SK-N-SH treated with all-trans-retinoic acid at 6 μM for 48 hours (cell line): ENCODE data around the gene AADACL4.

Experiments used
- ATAC-seq: fragments of 200-7000 bp; cut with Tn5 transposase; 3 replicates; pipeline ENCODE4 v1.9.1; 2020; ENCODE audit warnings: mild to moderate bottlenecking, moderate library complexity
- BACH2 ChIP-seq: fragments of 250-450 bp; sonication (Bioruptor Pico); IDR thresholded peaks from 2 replicates; pipeline ENCODE4 v1.9.0; 2021; ENCODE audit warnings: mild to moderate bottlenecking, borderline replicate concordance
- CSRNP3 ChIP-seq: fragments of 250-450 bp; sonication (Bioruptor Pico); IDR thresholded peaks from 2 replicates; pipeline ENCODE4 v1.5.1; 2021; ENCODE audit warnings: mild to moderate bottlenecking, moderate library complexity
- ISL1 ChIP-seq: fragments of 250-450 bp; sonication (Bioruptor Pico); IDR thresholded peaks from 2 replicates; pipeline ENCODE4 v2.1.2; 2022; ENCODE audit warnings: mild to moderate bottlenecking, moderate library complexity
- PATZ1 ChIP-seq: fragments of 250-450 bp; sonication (Bioruptor Pico); IDR thresholded peaks from 2 replicates; pipeline ENCODE4 v1.8.0; 2020; ENCODE audit warnings: mild to moderate bottlenecking, moderate library complexity, borderline replicate concordance
- POU6F1 ChIP-seq: fragments of 250-450 bp; sonication (Bioruptor Pico); IDR thresholded peaks from 2 replicates; pipeline ENCODE4 v1.8.0; 2021; ENCODE audit warnings: low read depth, mild to moderate bottlenecking, moderate library complexity, borderline replicate concordance
- PPARA ChIP-seq: fragments of 250-450 bp; sonication (Bioruptor Pico); IDR thresholded peaks from 2 replicates; pipeline ENCODE4 v1.5.0; 2020; ENCODE audit warnings: mild to moderate bottlenecking, borderline replicate concordance
- RARB ChIP-seq: fragments of 250-450 bp; sonication (Bioruptor Pico); IDR thresholded peaks from 2 replicates; pipeline ENCODE4 v1.8.0; 2021; ENCODE audit warnings: mild to moderate bottlenecking, moderate library complexity
- TCF4 ChIP-seq: fragments of 250-450 bp; sonication (Bioruptor Pico); IDR thresholded peaks from 2 replicates; pipeline ENCODE4 v1.8.0; 2021; ENCODE audit warnings: mild to moderate bottlenecking, moderate library complexity, borderline replicate concordance
- TOX ChIP-seq: fragments of 250-450 bp; sonication (Bioruptor Pico); IDR thresholded peaks from 2 replicates; pipeline ENCODE4 v1.8.0; 2021; ENCODE audit warnings: mild to moderate bottlenecking, moderate library complexity, borderline replicate concordance
- ZC3H10 ChIP-seq: fragments of 250-450 bp; sonication (Bioruptor Pico); IDR thresholded peaks from 2 replicates; pipeline ENCODE4 v1.5.1; 2021; ENCODE audit warnings: mild to moderate bottlenecking, moderate library complexity
- ZFP3 ChIP-seq: fragments of 250-450 bp; sonication (Bioruptor Pico); IDR thresholded peaks from 2 replicates; pipeline ENCODE4 v1.5.0; 2020; ENCODE audit warnings: mild to moderate bottlenecking, moderate library complexity
- ZFP30 ChIP-seq: fragments of 450-650 bp; formaldehyde crosslinking; IDR thresholded peaks from 2 replicates; pipeline ENCODE4 v1.5.0; 2022; ENCODE audit warnings: mild to moderate bottlenecking, moderate library complexity
- ZNF70 ChIP-seq: fragments of 450-650 bp; formaldehyde crosslinking; IDR thresholded peaks from 2 replicates; pipeline ENCODE4 v1.5.0; 2020; ENCODE audit warnings: mild to moderate bottlenecking, moderate library complexity
- TF ChIP-seq, protein P1 (sequence below): fragments of 250-450 bp; sonication (Bioruptor Pico); IDR thresholded peaks from 2 replicates; pipeline ENCODE4 v1.5.1; 2020; ENCODE audit warnings: low read depth, mild to moderate bottlenecking, moderate library complexity
- TF ChIP-seq, protein P2 (sequence below): fragments of 250-450 bp; sonication (Bioruptor Pico); IDR thresholded peaks from 2 replicates; pipeline ENCODE4 v1.5.0; 2020; ENCODE audit warnings: mild to moderate bottlenecking, moderate library complexity

The AADACL4 gene

DNA sequence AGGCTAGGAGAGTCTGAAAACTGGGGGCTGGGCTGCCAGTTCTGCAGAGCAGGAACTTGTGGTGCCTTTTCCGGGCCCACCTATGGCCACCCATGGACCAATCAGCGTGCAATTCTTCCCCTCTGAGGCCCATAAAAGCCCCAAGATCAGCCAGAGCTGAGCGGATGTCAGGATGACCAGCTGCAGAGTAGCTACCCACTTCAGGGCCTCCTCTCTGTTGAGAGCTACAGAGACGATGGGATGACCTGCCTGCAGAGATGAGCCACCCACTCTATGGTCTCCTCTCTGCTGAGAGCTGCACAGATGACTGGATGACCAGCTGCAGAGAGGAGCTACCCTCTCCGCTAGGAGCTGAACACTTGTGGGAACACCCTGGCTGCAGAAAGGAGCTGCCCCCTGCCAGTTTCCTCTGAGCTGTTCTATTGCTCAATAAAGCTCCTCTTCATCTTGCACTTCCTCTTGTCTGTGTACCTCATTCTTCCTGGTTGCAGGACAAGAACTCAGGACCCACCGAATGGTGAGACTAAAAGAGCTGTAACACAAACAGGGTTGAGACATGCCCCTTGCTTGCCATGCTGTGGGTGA lies 12.8 kb upstream of the AADACL4 start (continued):
- TF ChIP-seq PATZ1 (no peak), CSRNP3 (CRISPR knock-in tag) (no peak), POU6F1 (CRISPR knock-in tag) (no peak), ZFP3 (no peak), ISL1 (CRISPR knock-in tag) (no peak)
- TF ChIP-seq, protein P1, sequence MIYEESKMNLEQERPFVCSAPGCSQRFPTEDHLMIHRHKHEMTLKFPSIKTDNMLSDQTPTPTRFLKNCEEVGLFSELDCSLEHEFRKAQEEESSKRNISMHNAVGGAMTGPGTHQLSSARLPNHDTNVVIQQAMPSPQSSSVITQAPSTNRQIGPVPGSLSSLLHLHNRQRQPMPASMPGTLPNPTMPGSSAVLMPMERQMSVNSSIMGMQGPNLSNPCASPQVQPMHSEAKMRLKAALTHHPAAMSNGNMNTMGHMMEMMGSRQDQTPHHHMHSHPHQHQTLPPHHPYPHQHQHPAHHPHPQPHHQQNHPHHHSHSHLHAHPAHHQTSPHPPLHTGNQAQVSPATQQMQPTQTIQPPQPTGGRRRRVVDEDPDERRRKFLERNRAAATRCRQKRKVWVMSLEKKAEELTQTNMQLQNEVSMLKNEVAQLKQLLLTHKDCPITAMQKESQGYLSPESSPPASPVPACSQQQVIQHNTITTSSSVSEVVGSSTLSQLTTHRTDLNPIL = no peak
- TF ChIP-seq, all 23 proteins: peak for 0

DNA sequence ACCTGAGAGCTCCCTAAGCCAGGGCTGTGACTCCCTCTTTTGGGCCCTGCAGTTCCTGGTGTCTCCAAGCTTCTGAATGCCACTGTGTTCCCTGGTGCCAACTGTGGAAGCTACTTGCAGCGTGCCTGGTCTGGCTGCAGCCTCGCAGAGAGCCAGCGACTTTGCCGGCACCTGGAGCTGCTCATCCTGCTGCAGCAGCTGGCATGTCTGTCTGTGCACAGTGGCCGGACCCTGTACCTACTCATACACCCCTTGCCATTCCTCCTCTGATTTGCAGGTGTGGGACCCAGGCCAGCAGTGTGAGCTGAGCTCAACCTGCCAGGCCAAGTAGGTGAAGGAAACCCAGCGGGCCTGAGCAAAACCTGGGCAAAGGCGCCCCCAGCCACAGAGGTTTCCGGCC lies 12.3 kb upstream of the AADACL4 start:
- TF ChIP-seq ZC3H10 (CRISPR knock-in tag) = no peak
- TF ChIP-seq CSRNP3 (CRISPR knock-in tag) = no peak
- TF ChIP-seq ZFP3 = no peak
- TF ChIP-seq PPARA (CRISPR knock-in tag) = no peak
- no peak for TF ChIP-seq PATZ1
- TF ChIP-seq ZNF70 = no peak
- TF ChIP-seq ZFP30 = no peak
- TF ChIP-seq TOX (CRISPR knock-in tag) = no peak
- TF ChIP-seq TCF4 (CRISPR knock-in tag) = no peak

GRCh38 chr1:12634156-12634555 lies 9.7 kb upstream of the AADACL4 start:
- TF ChIP-seq ZFP30 = no peak
- no peak for TF ChIP-seq ISL1 (CRISPR knock-in tag)
- no peak for TF ChIP-seq ZC3H10 (CRISPR knock-in tag)
- no peak for TF ChIP-seq PPARA (CRISPR knock-in tag)
- TF ChIP-seq RARB (CRISPR knock-in tag) = no peak
- no peak for TF ChIP-seq PATZ1
- TF ChIP-seq, protein P2, sequence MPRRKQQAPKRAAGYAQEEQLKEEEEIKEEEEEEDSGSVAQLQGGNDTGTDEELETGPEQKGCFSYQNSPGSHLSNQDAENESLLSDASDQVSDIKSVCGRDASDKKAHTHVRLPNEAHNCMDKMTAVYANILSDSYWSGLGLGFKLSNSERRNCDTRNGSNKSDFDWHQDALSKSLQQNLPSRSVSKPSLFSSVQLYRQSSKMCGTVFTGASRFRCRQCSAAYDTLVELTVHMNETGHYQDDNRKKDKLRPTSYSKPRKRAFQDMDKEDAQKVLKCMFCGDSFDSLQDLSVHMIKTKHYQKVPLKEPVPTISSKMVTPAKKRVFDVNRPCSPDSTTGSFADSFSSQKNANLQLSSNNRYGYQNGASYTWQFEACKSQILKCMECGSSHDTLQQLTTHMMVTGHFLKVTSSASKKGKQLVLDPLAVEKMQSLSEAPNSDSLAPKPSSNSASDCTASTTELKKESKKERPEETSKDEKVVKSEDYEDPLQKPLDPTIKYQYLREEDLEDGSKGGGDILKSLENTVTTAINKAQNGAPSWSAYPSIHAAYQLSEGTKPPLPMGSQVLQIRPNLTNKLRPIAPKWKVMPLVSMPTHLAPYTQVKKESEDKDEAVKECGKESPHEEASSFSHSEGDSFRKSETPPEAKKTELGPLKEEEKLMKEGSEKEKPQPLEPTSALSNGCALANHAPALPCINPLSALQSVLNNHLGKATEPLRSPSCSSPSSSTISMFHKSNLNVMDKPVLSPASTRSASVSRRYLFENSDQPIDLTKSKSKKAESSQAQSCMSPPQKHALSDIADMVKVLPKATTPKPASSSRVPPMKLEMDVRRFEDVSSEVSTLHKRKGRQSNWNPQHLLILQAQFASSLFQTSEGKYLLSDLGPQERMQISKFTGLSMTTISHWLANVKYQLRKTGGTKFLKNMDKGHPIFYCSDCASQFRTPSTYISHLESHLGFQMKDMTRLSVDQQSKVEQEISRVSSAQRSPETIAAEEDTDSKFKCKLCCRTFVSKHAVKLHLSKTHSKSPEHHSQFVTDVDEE (CRISPR knock-in tag) = no peak
- TF ChIP-seq BACH2 (CRISPR knock-in tag) = no peak
- TF ChIP-seq, protein P1 = no peak
- ATAC-seq = no peak

More for the DNA sequence above, 12.3 kb upstream of the AADACL4 start:
- no peak for ATAC-seq
